ENCODE results near the gene C16orf54.
A peak's percentile ranks its signal among the peaks of the same experiment; 100 is the strongest.
"Not testable (repeated sequence)": the region's sequence is repeated elsewhere in the genome, so short reads cannot be mapped to it uniquely, and the experiment has no call there.

C16orf54 gene, protein sequence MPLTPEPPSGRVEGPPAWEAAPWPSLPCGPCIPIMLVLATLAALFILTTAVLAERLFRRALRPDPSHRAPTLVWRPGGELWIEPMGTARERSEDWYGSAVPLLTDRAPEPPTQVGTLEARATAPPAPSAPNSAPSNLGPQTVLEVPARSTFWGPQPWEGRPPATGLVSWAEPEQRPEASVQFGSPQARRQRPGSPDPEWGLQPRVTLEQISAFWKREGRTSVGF

GRCh38 chr16:29745853-29746345 lies at the start of gene C16orf54:
Gene C16orf54, minus strand, starts transcription at chr16:29745990. Its CDS starts 1,039 bp downstream, at chr16:29744951.
- peak; percentile 84 for DNase-seq

DNA sequence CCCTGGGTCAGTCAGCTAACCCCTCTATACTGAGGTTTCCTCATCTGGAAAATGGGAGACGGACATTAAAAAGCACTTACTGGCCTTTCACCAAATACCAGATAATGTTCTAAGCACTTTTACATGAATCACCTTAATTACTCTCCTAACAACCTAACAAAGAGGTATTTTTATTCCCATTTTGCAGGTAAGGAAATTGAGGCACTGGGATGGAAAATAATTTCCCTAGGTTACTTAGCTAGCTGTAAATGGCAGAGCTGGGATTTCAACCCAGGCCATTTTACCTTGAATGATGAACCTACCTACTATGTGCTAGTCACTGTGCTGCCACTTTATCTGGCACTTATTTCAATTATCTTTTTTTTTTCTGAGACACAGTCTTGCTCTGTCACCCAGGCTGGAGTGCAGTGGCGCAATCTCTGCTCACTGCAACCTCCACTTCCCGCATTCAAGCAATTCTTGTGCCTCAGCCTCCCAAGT lies 48.5 kb upstream of the C16orf54 start:
- DNase-seq, result no peak

- not testable (repeated sequence) for DNase-seq
These were observed 47.4 kb upstream of the C16orf54 start for GRCh38 chr16:29793153-29793552.

DNA sequence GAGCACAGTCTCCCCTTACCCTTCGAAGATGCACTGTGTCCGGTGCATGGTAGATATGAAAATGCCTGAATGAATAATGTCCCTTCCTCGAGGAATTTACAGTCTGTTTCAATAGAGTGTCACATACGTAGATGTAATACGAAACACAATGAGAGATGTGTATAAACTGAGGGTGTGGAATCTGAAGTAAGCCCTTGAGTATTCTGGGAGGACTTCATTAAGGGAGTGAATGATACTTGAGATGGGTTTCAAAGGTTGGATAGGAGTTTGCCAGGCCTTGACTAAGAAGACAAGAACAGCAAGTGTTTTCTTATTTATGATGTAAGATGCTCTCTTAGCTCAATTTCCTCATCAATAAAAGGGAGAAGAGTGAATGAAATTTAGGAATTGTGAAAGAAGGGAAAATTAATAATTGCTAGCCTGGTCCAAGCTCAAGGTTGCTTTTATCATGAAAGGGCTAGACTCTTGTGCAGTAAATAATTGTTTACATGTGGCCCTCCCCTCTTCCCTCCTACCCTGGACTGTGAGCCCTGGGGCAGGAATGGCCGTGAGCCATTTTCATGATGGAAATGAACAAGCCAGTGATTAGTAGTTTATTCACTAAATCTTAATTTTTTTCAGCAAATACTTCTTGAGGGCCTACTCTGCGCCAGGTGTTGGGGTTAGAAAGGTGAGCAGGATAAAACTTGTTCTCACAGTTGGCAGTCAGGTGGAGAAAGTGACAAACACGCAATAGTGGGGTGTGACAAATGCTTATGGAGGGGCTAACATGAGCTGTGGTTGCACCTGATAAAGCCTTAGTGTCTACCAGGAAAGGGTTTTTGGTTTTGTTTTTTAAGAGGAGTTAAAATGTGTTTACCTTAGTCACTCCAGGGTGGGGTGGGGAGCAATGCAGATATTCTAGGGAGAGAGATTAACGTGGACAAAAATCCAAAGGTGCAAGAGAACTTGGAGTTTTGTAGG lies 46.3 kb upstream of the C16orf54 start:
- no peak for DNase-seq

- DNase-seq, result no peak
These were observed 45.4 kb upstream of the C16orf54 start for GRCh38 chr16:29790949-29791844.

GRCh38 chr16:29790183-29790948 lies 44.6 kb upstream of the C16orf54 start, which contains the start of gene KIF22:
Gene KIF22, plus strand, starts transcription at chr16:29790751. Its CDS starts 9 bp downstream, at chr16:29790760.
- DNase-seq, result peak; percentile 91

DNA sequence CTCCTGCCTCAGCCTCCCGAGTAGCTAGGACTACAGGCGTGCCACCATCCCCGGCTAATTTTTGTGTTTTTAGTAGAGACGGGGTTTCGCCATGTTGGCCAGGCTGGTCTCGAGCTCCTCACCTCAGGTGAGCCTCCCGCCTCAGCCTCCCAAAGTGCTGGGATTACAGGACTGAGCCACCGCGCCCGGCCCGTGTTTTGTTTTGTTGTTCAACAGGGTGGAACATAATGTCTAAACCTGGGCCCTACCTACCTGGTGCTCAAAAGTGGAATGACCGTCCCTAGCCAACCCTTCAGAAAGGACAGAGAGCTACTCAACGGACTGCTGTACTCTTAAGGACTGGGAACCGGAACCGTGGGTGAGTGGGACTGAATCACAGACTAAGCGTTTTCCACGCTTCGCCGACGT lies 44.0 kb upstream of the C16orf54 start:
- no peak for DNase-seq

GRCh38 chr16:29787155-29787554 lies 41.4 kb upstream of the C16orf54 start:
- DNase-seq, result not testable (repeated sequence)

GRCh38 chr16:29784901-29785500 lies 39.2 kb upstream of the C16orf54 start:
- no peak for DNase-seq

GRCh38 chr16:29784157-29784556 lies 38.4 kb upstream of the C16orf54 start:
- DNase-seq, result no peak

- not testable (repeated sequence) for DNase-seq
These were observed 37.5 kb upstream of the C16orf54 start for GRCh38 chr16:29783094-29783953.

DNA sequence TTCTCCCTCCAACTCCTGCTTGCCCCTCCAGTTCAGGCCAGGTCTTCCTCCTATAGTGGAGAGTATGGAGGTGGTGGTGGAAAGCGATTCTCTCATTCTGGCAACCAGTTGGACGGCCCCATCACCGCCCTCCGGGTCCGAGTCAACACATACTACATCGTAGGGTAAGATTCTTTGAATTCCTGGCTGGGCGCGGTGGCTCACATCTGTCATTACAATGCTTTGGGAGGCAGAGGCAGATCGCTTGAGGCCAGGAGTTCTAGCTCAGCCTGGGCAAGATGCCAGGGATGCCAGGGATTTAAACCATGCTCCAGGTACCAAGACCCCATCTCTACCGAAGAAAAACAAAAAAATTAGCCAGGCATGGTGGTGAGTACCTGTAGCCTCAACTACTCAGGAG lies 33.7 kb upstream of the C16orf54 start:
- DNase-seq, result no peak

DNA sequence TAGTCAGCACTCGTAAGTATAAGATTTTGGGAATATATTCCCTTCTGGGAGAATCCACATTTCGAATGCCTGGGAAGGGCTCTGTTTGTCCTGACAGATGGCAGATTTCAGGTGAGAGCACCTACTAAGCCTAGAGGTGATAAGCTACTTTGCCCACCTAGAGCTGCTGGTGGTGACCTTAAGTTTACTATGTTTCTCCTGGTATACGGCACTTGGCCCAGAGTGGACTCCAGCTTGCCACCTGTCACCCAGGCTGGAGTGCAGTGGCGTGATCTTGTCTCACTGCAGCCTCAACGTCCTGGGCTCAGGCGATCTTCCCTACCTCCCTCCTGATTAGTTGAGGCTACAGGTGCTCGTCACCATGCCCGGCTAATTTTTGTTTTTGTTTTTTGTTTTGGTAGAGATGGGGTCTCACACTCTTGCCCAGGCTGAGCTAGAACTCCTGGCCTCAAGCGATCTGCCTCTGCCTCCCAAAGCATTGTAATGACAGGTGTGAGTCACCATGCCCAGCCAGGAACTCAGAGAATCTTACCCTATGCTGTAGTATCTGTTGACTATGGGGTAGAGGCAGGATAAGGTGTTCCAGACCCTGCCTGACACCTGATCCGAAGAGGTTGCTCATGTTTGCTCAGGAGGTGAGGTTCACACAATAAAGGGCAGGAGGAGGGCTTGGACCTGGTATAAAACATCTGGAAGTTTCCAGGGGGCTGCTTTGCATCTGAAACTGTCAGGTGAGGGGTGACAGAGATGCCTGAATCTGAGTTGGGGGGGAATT lies 32.0 kb upstream of the C16orf54 start, which contains the start of gene ZG16:
Gene ZG16, plus strand, starts transcription at position 681 of the 775 bp plus-strand sequence. CDS start 1,011 bp downstream, outside the sequence.
- DNase-seq, result no peak

DNA sequence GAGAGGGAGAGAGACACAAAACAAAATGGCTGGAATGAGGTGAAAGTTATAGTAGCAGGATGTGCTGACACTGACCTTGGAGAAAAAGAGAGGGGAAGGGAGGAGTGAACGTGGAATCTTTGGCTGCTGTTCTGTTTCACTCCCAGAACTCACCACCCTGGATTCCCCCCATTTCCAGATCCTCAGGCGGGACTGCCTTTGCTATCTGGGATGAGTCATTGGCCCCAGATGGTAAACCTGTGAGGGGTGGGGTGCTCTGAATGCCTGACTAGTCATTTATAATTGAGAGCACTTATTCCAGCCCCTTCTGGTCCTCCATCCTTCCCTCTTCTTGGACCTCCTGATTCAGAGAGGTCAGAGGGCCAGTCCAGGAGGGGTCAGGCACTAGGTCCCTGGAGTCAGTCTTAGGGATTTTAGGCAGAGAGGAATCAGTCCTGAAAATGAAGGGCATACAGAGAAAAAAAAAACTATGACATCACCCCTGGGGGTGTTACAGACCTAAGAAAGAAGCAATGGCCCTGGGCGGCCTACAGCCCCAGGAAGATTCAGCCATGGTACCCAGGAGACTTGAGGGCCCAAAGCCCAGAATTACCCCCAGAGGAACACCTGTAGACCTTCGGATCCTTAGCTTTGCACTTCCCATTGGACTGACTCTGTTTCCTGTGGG lies 30.1 kb upstream of the C16orf54 start:
- DNase-seq, result no peak

- no peak for DNase-seq
These were observed 28.9 kb upstream of the C16orf54 start for GRCh38 chr16:29774730-29775129.

DNA sequence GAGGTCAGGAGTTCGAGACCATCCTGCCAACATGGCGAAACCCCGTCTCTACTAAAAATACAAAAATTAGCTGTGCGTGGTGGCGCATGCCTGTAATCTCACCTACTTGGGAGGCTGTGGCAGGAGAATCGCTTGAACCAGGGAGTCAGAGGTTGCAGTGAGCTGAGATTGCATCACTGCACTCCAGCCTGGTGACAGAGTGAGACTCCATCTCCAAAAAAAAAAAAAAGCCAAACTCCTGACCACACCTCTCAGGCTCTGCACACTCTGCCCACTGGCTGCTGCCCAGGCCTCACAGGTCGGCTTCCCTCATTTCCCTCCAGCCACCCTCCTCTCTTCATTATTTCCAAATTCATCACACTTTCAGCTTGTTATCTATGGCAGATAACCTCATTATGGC lies 26.5 kb upstream of the C16orf54 start:
- not testable (repeated sequence) for DNase-seq

- DNase-seq, result no peak
These were observed 24.6 kb upstream of the C16orf54 start for GRCh38 chr16:29770250-29770929.

GRCh38 chr16:29769507-29769906 lies 23.7 kb upstream of the C16orf54 start:
- no peak for DNase-seq

Data from SIG-M5 (cell line).